ENCODE results near the gene ATP13A4. TPM values are rescaled to one million over a fixed set of nuclear protein-coding genes. Genes with fewer than 3 reads are reported as not detected.

Gene ATP13A4
- total and polyA plus RNA-seq, 2 donors (not counting 1 experiment from before 2014, with no cell fraction given): 1.7 to 6.4 TPM

- Histone ChIP-seq H3K27me3 (replicated peaks in 1 of 4; ENCODE audit: control extremely low read depth in 1 of 4, control insufficient read depth in 3 of 4, insufficient read depth in 4 of 4, low read length in 3 of 4) (no peaks in the 10 kb centered on the region), H2AFZ (ENCODE audit: insufficient read depth, low read depth, low read length, poor library complexity, severe bottlenecking) (no peak overlapping the region), H3K4me2 (replicated peaks; ENCODE audit: low read depth, low read length, poor library complexity, severe bottlenecking) (no peak overlapping the region), H4K20me1 (ENCODE audit: control insufficient read depth, insufficient read depth, low read length, poor library complexity, severe bottlenecking) (no peaks in the 10 kb centered on the region), H3K36me3 (replicated peaks in 1 of 2; ENCODE audit: control extremely low read depth in 1 of 2, control insufficient read depth in 1 of 2, extremely low read depth in 1 of 2, insufficient read depth in 2 of 2, low read length in 1 of 2) (no peaks in the 10 kb centered on the region), H3K4me1 (ENCODE audit: control insufficient read depth in 2 of 2, insufficient read depth in 2 of 2, low read length in 2 of 2) (no peaks in the 10 kb centered on the region), H3K79me2 (ENCODE audit: control insufficient read depth, insufficient read depth, low read length) (no peaks in the 10 kb centered on the region), H3K4me3 (ENCODE audit: control extremely low read depth in 1 of 5, extremely low read depth in 1 of 5, insufficient read depth in 1 of 5, low read depth in 2 of 5, low read length in 4 of 5) (no peak overlapping the region), H3K9me3 (ENCODE audit: control extremely low read depth in 1 of 3, control insufficient read depth in 2 of 3, insufficient read depth in 1 of 3, low read length in 2 of 3) (peaks cover 0 to 17% (median 1%) of the 10 kb centered on the region in 3 donors), H3K9ac (ENCODE audit: low read length) (no peak overlapping the region), H3K27ac (ENCODE audit: low read length in 2 of 2) (no peak overlapping the region)
- ChIA-PET CTCF (no interaction called here), POLR2A (no interaction called here)
- H3K4me3 Mint-ChIP-seq: no peak overlapping the region
- peaks cover 10% of the 10 kb centered on the region for H3K9me3 Mint-ChIP-seq (ENCODE audit: insufficient read depth)
- H3K4me1 Mint-ChIP-seq: no peaks in the 10 kb centered on the region
- intact Hi-C loops (cut with micrococcal nuclease): no loop called here
- DNase-seq (no peak), ATAC-seq (ENCODE audit: low read depth) (no peak)
- WGBS (ENCODE audit: insufficient coverage): 100% methylated on average over 3 of the region's 4 CpGs
- TF ChIP-seq CTCF (IDR thresholded peaks at IDR 0.05): no peak
- TF ChIP-seq EZH2 (IDR thresholded peaks at IDR 0.05; ENCODE audit: borderline replicate concordance, insufficient read depth, low read depth, low read length, poor library complexity, severe bottlenecking): no peak
- no peak overlapping the region for H3K27ac Mint-ChIP-seq
- no peaks in the 10 kb centered on the region for H3K27me3 Mint-ChIP-seq
Observed at GRCh38 chr3:193418576-193419373, 135.9 kb downstream of the ATP13A4 start.

GRCh38 chr3:193416629-193417028, 138.1 kb downstream of the ATP13A4 start:
- POLR2A ChIA-PET: no interaction called here
- H3K79me2 ChIP-seq (ENCODE audit: control insufficient read depth, insufficient read depth, low read length): no peaks in the 10 kb centered on the region

More at GRCh38 chr3:193416629-193417028, 138.1 kb downstream of the ATP13A4 start:
- Mint-ChIP-seq H3K4me1 (no peaks in the 10 kb centered on the region), H3K27me3 (no peaks in the 10 kb centered on the region), H3K4me3 (no peak overlapping the region), H3K9me3 (ENCODE audit: insufficient read depth) (peaks cover 10% of the 10 kb centered on the region), H3K27ac (no peak overlapping the region)
- CTCF ChIA-PET: no interaction called here
- whole genome bisulfite sequencing (ENCODE audit: insufficient coverage): no CpG with 5 or more reads among the region's 2 CpGs
- ATAC-seq (ENCODE audit: low read depth) (no peak), DNase-seq (no peak)
- H4K20me1 ChIP-seq (ENCODE audit: control insufficient read depth, insufficient read depth, low read length, poor library complexity, severe bottlenecking): no peaks in the 10 kb centered on the region
- no peak overlapping the region for H3K4me3 ChIP-seq (ENCODE audit: control extremely low read depth in 1 of 5, extremely low read depth in 1 of 5, insufficient read depth in 1 of 5, low read depth in 2 of 5, low read length in 4 of 5)
- H3K27ac ChIP-seq (ENCODE audit: low read length in 2 of 2): no peak overlapping the region
- no peaks in the 10 kb centered on the region for H3K27me3 ChIP-seq (replicated peaks in 1 of 4; ENCODE audit: control extremely low read depth in 1 of 4, control insufficient read depth in 3 of 4, insufficient read depth in 4 of 4, low read length in 3 of 4)
- TF ChIP-seq EZH2 (IDR thresholded peaks at IDR 0.05; ENCODE audit: borderline replicate concordance, insufficient read depth, low read depth, low read length, poor library complexity, severe bottlenecking) (no peak), CTCF (IDR thresholded peaks at IDR 0.05) (no peak)
- no peaks in the 10 kb centered on the region for H3K36me3 ChIP-seq (replicated peaks in 1 of 2; ENCODE audit: control extremely low read depth in 1 of 2, control insufficient read depth in 1 of 2, extremely low read depth in 1 of 2, insufficient read depth in 2 of 2, low read length in 1 of 2)
- intact Hi-C loops (cut with micrococcal nuclease): loop anchor here (1.0 kb wide), 1 partner anchor 9 kb away; no protein-coding TSS in a partner anchor
- no peak overlapping the region for H3K9ac ChIP-seq (ENCODE audit: low read length)
- H2AFZ ChIP-seq (ENCODE audit: insufficient read depth, low read depth, low read length, poor library complexity, severe bottlenecking): no peak overlapping the region
- peaks cover 0 to 17% (median 1%) of the 10 kb centered on the region in 3 donors for H3K9me3 ChIP-seq (ENCODE audit: control extremely low read depth in 1 of 3, control insufficient read depth in 2 of 3, insufficient read depth in 1 of 3, low read length in 2 of 3)
- no peaks in the 10 kb centered on the region for H3K4me1 ChIP-seq (ENCODE audit: control insufficient read depth in 2 of 2, insufficient read depth in 2 of 2, low read length in 2 of 2)
- H3K4me2 ChIP-seq (replicated peaks; ENCODE audit: low read depth, low read length, poor library complexity, severe bottlenecking): no peak overlapping the region
